SW 1271 (cell line): ENCODE data around the gene TNNI3K.

ENCODE experiments used
- DNase-seq, 2 experiments: peaks; one replicate each; lab custom pipeline; 2025; lab: John Stamatoyannopoulos, UW

Gene TNNI3K

DNA sequence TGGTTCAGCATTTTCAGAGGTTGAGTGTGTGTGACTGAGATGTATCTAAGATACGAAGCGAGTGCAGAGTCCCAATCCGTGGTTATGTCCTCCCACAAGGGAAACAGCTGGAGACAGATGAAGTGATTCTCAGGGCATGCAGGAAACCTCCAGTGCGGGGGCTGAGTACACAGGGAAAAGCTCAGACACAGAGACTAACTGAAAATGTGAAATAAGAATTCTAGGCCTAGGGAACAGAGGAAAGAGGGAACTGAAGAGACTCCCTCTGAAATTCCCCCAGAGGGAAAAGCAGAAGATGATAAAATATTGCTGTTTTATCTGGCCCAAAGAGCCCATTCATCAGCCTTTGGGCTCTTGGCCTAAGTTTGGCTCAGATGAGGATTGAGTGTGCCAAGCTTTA lies 160.4 kb downstream of the TNNI3K start:
- DNase-seq: no peak

DNA sequence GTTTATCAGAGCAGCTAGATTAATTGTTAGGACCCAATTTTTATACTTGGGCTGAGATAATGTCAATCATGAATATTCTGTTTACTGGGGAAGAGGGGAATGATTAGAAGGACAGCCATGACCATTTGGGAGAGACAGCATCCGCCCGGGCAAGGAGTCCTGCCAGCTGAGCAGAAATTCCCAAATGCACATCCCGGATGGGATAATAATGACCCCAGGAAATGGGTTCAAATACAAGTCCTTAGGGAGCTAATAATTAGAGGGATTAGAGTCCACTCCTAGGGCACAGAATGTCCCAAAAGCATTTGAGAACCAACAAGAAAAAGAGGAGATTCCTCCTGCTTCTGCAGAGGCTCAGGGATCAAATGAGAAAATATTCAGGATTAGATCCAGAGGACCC lies 161.3 kb downstream of the TNNI3K start:
- DNase-seq: no peak

DNA sequence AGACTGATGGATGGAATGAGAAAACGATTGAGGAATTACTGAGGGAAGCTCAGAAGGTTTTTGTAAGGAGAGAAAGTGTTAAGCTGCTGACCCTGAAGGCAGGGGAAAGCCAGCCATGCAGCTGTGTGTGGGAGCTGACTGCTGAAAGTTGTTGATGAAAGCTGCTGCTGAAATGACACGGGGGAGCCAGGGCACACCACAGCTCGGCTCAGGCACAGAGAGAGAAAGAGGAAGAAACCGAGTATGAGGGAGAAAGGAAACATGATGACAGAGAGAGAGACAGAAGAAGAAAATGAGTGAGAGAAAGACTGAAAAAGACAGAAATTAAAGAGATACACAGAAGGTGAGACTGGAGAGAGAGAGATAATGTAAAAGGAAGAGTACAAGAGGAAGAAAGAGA lies 161.7 kb downstream of the TNNI3K start:
- DNase-seq: no peak

DNA sequence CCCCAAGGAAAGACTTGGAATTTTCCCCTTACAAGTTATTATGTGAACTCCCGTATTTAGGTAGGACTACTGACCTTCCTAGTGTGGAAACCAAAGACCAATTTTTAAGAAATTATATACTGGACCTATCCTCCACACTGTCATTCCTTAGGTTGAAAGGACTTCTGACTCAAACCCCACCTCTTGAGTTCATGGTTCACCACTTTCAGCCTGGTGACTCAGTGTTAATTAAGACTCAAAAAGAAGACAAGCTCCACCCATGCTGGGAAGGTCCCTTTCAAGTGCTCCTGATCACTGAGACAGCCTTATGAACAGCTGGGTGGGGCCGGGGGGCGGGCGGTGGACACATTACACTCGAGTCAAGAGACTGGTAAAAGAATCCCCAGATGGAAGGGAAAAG lies 164.1 kb downstream of the TNNI3K start:
- DNase-seq: no peak

DNA sequence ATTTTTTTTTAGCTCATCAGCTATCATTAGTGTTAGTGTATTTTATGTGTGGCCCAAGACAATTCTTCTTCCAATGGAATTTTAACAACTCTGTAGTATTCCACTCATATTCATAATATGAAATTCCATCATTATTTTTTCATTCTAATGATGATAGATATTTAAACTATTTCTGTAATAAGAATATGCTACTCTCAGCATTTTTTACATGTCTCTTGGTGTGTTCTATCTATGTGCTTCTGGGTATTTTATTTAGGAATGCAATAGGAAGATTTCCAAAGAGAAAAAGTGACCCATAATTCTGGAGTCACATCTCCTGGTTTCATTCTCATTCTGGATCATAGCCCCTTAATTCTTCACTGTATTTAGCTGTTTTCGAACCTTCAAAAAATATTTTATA lies 167.7 kb downstream of the TNNI3K start:
- no peak for DNase-seq

DNA sequence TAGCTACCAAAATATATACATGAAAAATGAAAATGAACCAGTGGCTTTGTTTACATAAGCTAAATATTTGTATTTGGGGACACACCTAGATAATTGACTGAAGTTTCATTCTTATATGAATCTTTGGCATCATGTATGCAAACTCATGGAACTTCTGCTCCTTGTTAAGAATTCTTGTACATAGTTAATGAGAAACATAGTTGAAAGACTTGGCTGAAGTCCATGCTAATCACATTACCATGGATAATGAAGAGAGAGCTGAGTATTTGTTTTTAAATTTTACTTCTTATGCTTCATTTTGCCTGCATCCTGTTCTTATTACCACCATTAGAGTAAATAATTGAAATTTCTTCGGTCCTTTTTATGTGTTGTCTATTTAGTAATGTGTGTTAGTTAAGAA lies 168.4 kb downstream of the TNNI3K start:
- DNase-seq: no peak

DNA sequence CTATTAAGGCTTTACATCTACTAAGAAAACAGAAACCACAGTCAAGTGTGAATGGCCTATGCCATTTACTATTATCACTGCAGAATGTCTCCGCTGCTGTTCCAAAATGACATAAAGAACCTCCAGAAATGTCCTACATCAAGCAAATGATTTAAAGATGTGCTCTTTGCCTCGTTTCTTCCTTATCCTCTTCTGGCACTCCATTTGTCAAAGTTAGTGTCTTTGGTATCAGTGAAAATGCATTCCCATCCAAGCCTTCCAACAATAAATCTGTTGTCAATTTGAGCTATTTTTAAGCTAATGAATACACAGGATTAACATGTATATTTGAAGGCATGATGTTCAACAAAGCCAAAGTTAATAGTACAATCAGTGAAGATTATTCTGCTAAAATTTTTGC lies 171.6 kb downstream of the TNNI3K start:
- no peak for DNase-seq

DNA sequence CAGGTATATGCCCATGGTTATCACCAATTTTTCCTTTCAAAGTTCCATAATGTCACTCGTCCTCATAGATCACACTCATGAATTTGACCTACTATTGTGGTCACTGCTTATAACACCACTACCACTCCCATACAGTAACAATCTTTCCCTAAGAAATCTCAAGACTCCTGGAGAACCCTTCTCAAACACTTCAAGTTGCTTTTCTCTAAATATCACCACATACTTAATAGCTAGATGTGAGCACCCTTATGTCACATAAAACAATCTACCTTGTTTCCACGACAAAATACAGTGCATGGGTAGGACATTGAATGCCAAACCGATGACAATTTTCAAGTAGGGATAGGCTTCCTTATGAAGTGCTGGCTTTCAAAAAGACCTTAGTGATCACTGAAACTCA lies 172.7 kb downstream of the TNNI3K start:
- no peak for DNase-seq

DNA sequence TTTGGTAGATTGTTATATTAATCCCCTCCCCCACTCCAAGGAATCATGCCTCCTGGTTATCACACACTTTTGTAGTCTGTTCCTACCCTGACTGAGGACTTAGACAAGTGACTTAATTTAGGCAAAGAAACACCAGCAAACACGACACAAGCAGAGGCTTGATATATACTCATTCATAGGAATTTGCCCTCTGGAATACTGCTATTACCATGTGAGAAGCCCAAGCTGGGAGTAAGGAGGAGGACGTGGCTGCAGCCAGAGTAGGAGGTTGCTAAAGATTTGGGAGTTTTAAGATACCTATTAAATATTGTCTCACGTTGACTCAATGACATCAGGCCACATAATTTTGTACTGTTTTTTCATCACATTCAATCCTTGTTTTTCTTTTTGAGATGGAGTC lies 177.1 kb downstream of the TNNI3K start:
- no peak for DNase-seq

DNA sequence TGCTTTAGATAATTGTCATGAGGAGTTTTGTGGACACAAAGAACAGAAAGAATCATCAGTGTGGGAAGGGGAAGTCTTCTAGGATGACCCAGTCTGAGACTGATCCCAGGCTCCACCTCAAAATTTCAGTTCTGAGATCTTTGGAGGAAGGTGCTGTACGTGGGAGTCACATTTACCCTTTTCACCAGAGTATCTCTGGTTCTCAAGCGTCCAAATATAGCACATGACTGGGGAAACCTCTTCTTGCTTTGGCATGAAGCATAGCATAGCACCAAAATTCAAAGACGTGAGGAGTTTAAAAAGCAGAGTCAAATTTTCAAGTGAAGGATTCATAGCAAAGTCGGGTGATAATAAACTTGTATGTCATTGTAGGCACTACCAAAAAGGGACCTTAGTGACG lies 180.7 kb downstream of the TNNI3K start:
- no peak for DNase-seq

DNA sequence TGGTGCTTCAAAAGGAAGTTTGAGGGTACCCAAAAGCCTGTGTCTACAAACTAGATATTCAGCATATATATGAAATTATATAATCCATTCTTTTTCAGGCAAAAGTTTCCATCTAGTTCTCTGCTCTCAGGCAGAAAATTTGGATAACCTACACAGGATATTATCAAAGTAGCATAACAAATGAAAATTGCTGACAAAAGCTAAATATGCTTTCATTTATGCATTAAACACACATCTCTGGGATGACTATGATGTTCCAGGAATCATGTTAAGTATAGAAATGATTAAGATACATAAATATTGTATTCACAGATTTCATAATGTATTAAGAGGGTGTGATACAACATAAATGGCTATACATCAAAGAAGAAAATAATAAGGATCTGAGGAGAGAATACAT lies 184.4 kb downstream of the TNNI3K start:
- DNase-seq: no peak

DNA sequence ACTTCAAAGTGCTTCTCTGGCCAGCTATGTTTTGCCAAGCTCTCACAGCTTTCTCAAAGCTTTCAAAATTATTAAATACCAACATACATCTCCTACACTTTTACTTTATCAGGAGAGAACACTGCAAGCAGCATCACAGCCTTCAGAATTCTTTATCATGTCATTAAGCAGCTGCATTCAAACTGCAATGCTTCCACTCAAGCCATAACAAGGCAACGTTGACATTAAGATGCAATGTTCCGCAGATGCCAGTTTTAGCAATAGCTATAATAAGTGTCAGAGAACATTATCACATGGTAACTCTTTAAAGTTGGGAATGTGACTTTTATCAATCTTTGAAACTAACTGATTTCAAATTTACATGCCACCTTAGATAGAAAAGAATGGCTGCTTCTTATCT lies 185.3 kb downstream of the TNNI3K start:
- DNase-seq: no peak

DNA sequence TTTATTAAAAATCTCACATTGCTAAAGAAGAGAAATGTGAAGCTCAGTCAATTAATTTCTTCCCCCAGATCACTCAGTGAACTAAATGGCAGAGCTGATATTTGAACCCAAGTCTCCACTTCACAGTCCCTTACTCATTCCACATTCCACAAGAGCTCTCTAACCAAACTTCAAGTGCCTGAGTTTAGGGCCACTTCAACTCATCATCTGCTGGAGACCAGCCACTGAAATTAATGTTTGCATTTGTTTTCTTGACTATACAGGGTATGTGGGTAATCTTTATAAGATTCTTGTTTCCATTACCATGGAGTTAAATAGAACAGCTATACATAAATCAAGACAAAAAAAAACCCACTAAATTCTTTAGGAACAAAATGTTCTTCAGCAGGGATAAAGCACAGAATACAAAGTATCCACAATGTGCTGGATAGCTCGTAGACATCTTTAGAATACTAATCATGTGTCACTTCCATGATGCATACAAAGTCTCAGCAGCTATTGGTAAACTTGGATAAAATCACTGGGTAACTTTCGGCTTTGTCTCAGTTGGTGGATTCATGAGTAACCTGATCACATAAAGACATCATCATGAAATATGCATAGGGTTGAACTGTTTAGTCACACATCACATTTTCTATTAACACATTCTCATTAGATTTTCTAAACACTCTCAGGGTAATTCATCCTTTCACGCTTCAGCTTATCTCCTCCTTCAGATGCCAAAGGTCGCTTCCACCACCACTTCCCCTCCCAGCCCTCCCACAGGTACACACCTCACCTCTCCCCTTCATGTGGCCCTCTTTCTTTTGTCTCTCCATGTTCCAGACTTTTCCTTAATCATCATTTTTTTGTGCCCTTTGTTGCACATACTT lies 187.5 kb downstream of the TNNI3K start:
- DNase-seq: no peak

DNA sequence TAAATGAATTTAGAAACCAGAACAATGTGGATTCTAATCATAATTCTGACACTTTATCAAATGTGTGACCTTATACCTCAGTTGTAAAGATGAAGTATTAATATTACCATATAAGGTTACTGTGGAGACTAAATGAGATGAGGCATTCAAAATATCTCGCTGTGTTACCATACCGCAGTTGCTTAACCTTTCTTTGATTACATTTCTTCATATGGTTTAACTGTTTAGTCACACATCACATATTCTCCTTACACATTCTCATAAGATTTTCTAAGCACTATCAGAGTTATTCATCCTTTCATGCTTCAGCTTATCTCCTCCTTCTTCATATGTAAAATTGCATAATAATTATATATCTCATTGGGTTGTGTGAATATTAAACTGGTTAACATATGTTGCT lies 188.3 kb downstream of the TNNI3K start:
- no peak for DNase-seq

DNA sequence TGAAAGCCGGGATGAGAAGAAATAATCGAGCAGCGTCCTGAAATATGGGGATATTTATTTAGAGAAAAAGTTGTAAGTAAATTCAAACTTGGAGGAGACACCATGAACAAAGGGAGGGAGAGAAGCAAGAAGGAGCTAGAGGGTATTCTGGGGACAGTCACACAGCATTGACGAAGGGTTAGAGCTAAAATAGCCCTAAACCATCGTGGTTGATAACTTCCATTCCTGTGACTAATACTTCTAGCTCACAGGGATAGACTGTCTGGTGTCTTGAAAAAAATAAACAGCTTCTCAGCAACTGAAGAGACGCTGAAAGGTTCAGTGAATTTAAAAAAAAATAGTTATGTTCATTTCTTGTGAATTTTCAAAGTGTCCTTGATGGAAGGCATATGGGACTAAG lies 190.5 kb downstream of the TNNI3K start:
- no peak for DNase-seq

DNA sequence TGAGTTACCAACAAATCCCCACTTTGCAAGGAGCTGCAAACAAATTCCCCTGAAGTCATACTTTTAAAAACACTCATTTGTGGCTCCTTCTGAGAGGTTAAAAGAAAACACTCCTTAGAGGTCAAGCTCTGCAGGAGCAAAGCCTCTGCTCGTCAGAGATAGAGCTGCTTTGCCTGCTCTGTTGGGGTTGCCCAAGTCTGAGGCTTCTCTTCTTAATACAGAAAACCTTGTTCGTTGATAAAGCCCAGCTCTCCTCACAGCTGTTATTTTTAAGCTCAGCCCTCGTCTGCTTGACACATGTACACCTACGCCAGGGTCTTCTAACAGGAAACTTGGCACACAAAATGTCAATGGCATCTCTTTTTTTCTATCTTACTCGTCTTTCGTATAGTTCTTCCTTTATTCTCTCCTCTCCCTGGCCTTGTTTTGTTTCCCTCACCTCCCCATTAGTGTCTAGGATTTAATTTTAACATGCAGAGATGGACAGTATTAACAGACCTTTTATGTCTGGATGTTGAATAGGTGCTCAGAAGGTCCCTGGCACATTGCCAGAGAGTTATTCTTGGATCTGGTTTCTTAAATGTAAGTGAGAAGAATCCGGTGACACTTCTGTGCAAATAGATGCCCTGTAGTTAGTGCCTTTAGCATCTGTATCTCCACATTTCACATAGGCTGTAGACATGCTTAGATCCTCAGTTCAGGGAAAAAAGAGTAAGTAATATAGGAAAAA lies 191.2 kb downstream of the TNNI3K start:
- DNase-seq: no peak

DNA sequence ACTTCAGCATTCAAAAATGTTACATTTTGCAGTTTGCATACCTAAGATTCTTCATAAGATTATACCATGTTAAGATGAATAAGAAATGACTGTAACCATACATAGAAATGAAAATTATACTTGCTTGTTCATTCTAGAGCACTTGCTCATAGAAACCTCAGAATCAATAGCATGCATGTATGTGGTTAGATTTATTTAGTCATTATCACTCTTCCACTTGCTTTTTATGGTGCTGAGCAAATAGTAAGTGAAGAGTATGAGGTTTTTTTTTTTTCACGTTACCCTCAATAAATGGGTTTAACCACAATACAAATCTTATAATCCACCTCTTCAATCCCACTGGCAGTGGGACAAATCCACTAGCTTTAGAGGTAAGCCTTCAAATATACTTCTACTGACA lies 192.5 kb downstream of the TNNI3K start:
- no peak for DNase-seq

DNA sequence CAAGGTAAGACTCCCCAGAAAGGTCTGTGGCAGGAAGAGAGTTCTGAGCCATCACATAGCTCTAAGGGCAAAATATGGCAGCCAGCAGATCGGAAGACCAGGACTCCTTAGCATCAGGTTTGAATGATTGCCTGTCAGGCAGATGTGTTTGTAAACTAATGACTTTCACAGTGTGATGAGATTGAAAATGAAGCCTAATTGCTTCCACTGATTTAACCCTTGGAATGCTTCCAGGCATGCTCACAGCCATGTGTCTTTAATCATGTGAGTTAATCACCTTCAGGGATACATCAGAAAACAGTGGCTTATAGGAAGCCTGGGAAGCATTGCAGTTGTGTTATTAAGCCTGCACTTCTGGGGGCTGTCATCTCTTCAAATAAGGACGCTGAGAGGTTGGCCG lies 194.4 kb downstream of the TNNI3K start:
- no peak for DNase-seq

DNA sequence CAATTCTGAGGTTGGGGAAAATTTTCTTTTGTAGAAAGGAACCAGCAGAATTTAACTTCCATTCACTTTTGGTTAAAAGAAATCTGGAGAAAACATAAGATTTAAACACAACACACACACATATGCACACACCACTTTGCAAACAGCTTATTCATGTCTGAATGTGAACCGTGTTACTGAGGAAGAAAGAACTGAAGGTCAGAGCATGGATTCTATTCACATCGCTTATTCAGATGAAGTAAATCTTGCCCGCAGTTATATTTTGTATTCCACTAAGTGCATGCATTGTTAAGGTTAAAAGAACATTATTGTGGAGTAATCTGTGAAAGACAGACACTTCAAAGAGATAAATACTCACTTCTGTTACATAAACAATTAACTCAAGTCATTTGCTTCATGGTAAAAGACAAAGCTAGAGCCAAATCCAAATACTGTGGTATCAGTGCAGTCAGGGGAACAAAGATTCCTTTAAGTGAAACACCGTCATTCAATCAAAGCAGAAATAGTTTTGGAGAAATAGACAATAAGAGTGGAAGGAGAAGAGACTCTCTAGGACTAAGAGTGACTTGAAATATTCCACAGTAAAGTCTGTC lies 195.3 kb downstream of the TNNI3K start:
- DNase-seq: no peak

DNA sequence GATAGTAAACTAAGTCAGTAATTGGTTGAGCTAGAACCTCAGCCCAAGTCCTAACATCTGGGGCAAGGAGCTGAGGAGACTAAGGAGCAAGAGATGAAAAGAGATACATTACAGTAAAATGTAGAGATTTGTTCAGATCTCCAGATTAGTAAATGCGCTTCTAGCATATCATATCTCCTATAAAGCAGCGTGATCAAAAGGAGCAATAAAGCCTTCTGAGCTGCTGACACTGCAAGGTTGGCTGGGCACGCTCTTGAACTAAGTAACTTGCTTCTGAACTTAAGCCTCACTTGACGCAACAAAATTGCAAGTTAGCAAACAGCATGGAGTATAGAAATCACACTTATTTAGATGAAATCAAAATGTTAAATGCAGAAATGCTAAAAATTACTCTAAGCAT lies 196.3 kb downstream of the TNNI3K start:
- no peak for DNase-seq

DNA sequence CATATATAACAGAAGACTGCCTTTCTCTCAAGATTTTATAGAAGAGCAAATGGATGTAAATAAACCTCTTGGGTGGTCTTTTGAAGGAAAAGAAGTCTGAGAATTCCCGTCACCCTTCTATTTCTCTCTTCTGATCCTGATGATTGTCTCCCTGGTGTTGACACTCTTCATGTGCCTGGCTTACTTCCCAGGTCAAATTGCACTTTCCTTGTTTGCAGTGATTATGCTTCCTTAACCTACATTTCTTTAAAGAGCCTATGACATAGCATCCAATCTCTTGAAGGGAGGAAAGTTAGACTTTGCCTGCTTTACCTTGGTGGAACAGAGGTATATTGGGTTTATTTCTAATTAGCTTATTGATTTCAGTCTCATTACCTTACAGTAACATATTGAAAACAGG lies 197.1 kb downstream of the TNNI3K start:
- DNase-seq: no peak

DNA sequence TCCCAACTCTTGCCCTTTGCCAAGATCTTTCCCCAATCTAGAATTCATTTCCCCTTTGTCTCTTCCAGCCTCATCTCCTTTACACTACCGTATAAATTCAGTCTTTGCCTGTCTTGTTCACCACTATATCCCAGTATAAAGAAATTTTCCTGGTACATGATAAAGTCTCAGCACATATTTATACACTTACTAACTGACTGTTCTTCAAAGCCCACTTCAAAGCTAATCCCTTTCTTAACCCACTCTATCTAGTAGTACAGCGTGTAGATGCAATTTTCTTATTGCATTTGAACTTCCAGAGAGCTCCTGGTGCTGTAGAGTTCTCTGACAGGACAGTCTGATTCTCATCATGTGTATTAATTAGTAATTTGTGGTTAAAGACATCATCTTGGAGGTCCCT lies 199.1 kb downstream of the TNNI3K start:
- DNase-seq: no peak

DNA sequence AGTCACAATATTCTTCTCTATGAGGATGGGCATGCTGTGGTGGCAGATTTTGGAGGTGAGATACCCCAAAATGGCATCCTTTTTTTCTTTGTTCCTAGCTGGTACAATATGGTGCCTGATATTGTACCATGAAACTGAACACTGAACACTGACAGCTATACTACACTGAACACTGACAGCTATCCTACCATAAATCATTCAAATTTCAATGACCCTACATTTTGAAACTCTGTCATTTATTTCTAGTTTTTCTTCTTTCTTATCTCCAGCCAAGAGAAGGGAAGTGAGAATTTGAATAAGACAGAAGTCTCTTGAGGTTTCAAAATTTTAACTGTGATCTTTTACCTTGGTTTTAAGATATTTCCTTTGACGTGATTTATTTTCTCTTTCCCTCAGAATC lies 200.9 kb downstream of the TNNI3K start:
- no peak for DNase-seq
